Measurements from ENCODE around the gene ACOT13.
A peak's percentile ranks its signal among the peaks of the same experiment; 100 is the strongest.
"Not testable (repeated sequence)": the region's sequence is repeated elsewhere in the genome, so short reads cannot be mapped to it uniquely, and the experiment has no call there.

The ACOT13 gene

GRCh38 chr6:24649691-24650090 is 17.2 kb upstream of the ACOT13 start:
- Mint-ChIP-seq H3K4me1 (ENCODE audit: low read depth) (peaks cover 16% of the 10 kb centered on the region), H3K4me3 (no peak overlapping the region), H3K27me3 (peaks cover 12% of the 10 kb centered on the region), H3K27ac (no peak overlapping the region), H3K9me3 (no peaks in the 10 kb centered on the region), H3K36me3 (ENCODE audit: low read depth) (peaks cover 31% of the 10 kb centered on the region)

GRCh38 chr6:24650365-24650764 is 16.5 kb upstream of the ACOT13 start:
- Mint-ChIP-seq H3K9me3 (no peaks in the 10 kb centered on the region), H3K27me3 (peaks cover 5% of the 10 kb centered on the region), H3K36me3 (ENCODE audit: low read depth) (peaks cover 32% of the 10 kb centered on the region), H3K4me3 (no peak overlapping the region), H3K4me1 (ENCODE audit: low read depth) (peaks cover 14% of the 10 kb centered on the region), H3K27ac (no peak overlapping the region)

GRCh38 chr6:24655215-24655614 is 11.7 kb upstream of the ACOT13 start:
- no peaks in the 10 kb centered on the region for H3K9me3 Mint-ChIP-seq
- H3K27ac Mint-ChIP-seq = peak overlapping the region; percentile 39
- H3K4me3 Mint-ChIP-seq = no peak overlapping the region
- no peaks in the 10 kb centered on the region for H3K27me3 Mint-ChIP-seq
- H3K36me3 Mint-ChIP-seq (ENCODE audit: low read depth) = peaks cover 77% of the 10 kb centered on the region
- peaks cover 22% of the 10 kb centered on the region for H3K4me1 Mint-ChIP-seq (ENCODE audit: low read depth)

- Mint-ChIP-seq H3K27me3 (no peaks in the 10 kb centered on the region), H3K9me3 (no peaks in the 10 kb centered on the region), H3K27ac (no peak overlapping the region), H3K36me3 (ENCODE audit: low read depth) (peaks cover 81% of the 10 kb centered on the region), H3K4me3 (no peak overlapping the region), H3K4me1 (ENCODE audit: low read depth) (peaks cover 36% of the 10 kb centered on the region)
Observed at GRCh38 chr6:24658573-24659560, 8.0 kb upstream of the ACOT13 start.

- no peak overlapping the region for H3K4me3 Mint-ChIP-seq
- H3K27ac Mint-ChIP-seq = no peak overlapping the region
- peaks cover 40% of the 10 kb centered on the region for H3K4me1 Mint-ChIP-seq (ENCODE audit: low read depth)
- no peaks in the 10 kb centered on the region for H3K27me3 Mint-ChIP-seq
- no peaks in the 10 kb centered on the region for H3K9me3 Mint-ChIP-seq
- peaks cover 86% of the 10 kb centered on the region for H3K36me3 Mint-ChIP-seq (ENCODE audit: low read depth)
Observed at GRCh38 chr6:24659561-24659960, 7.3 kb upstream of the ACOT13 start.

GRCh38 chr6:24660105-24660504 is 6.8 kb upstream of the ACOT13 start:
- H3K27me3 Mint-ChIP-seq = no peaks in the 10 kb centered on the region
- no peak overlapping the region for H3K27ac Mint-ChIP-seq
- no peaks in the 10 kb centered on the region for H3K9me3 Mint-ChIP-seq
- peaks cover 45% of the 10 kb centered on the region for H3K4me1 Mint-ChIP-seq (ENCODE audit: low read depth)
- H3K36me3 Mint-ChIP-seq (ENCODE audit: low read depth) = peaks cover 92% of the 10 kb centered on the region
- no peak overlapping the region for H3K4me3 Mint-ChIP-seq

GRCh38 chr6:24661759-24662158 is 5.1 kb upstream of the ACOT13 start:
- H3K4me3 Mint-ChIP-seq, H3K27me3 Mint-ChIP-seq, H3K9me3 Mint-ChIP-seq: not testable (repeated sequence)
- H3K27ac Mint-ChIP-seq = peak overlapping the region; percentile 4
- peaks cover 89% of the 10 kb centered on the region for H3K36me3 Mint-ChIP-seq (ENCODE audit: low read depth)
- peaks cover 41% of the 10 kb centered on the region for H3K4me1 Mint-ChIP-seq (ENCODE audit: low read depth)

GRCh38 chr6:24662236-24662635 is 4.6 kb upstream of the ACOT13 start:
- Mint-ChIP-seq H3K27ac (no peak overlapping the region), H3K4me3 (no peak overlapping the region), H3K27me3 (no peaks in the 10 kb centered on the region), H3K36me3 (ENCODE audit: low read depth) (peaks cover 84% of the 10 kb centered on the region), H3K9me3 (no peaks in the 10 kb centered on the region), H3K4me1 (ENCODE audit: low read depth) (peaks cover 45% of the 10 kb centered on the region)

- H3K9me3 Mint-ChIP-seq = no peaks in the 10 kb centered on the region
- H3K4me1 Mint-ChIP-seq (ENCODE audit: low read depth) = peaks cover 54% of the 10 kb centered on the region
- H3K27me3 Mint-ChIP-seq = no peaks in the 10 kb centered on the region
- no peak overlapping the region for H3K27ac Mint-ChIP-seq
- H3K36me3 Mint-ChIP-seq (ENCODE audit: low read depth) = peaks cover 76% of the 10 kb centered on the region
- H3K4me3 Mint-ChIP-seq = no peak overlapping the region
Observed at GRCh38 chr6:24663189-24663588, 3.7 kb upstream of the ACOT13 start.

GRCh38 chr6:24664046-24664987 is 2.6 kb upstream of the ACOT13 start:
- Mint-ChIP-seq H3K4me1 (ENCODE audit: low read depth) (peaks cover 65% of the 10 kb centered on the region), H3K4me3 (peak overlapping the region; percentile 97), H3K36me3 (ENCODE audit: low read depth) (peaks cover 70% of the 10 kb centered on the region), H3K27ac (no peak overlapping the region), H3K27me3 (no peaks in the 10 kb centered on the region), H3K9me3 (no peaks in the 10 kb centered on the region)

GRCh38 chr6:24666097-24666640 is 708 bp upstream of the ACOT13 start:
- peak overlapping the region; percentile 97 for H3K4me3 Mint-ChIP-seq
- no peaks in the 10 kb centered on the region for H3K27me3 Mint-ChIP-seq
- H3K4me1 Mint-ChIP-seq (ENCODE audit: low read depth) = peaks cover 56% of the 10 kb centered on the region
- H3K27ac Mint-ChIP-seq = peak overlapping the region; percentile 95
- peaks cover 9% of the 10 kb centered on the region for H3K9me3 Mint-ChIP-seq
- peaks cover 69% of the 10 kb centered on the region for H3K36me3 Mint-ChIP-seq (ENCODE audit: low read depth)

GRCh38 chr6:24667378-24667803 is 514 bp downstream of the ACOT13 start:
- Mint-ChIP-seq H3K27ac (peak overlapping the region; percentile 95), H3K4me3 (peak overlapping the region; percentile 97), H3K9me3 (peaks cover 12% of the 10 kb centered on the region), H3K36me3 (ENCODE audit: low read depth) (peaks cover 63% of the 10 kb centered on the region), H3K4me1 (ENCODE audit: low read depth) (peaks cover 52% of the 10 kb centered on the region), H3K27me3 (no peaks in the 10 kb centered on the region)

- H3K27me3 Mint-ChIP-seq, H3K27ac Mint-ChIP-seq: not testable (repeated sequence)
- Mint-ChIP-seq H3K4me3 (peak overlapping the region; percentile 97), H3K36me3 (ENCODE audit: low read depth) (peaks cover 61% of the 10 kb centered on the region), H3K9me3 (peaks cover 12% of the 10 kb centered on the region), H3K4me1 (ENCODE audit: low read depth) (peaks cover 52% of the 10 kb centered on the region)
Observed at GRCh38 chr6:24668066-24668996, 1.5 kb downstream of the ACOT13 start.

GRCh38 chr6:24668997-24669361 is 2.1 kb downstream of the ACOT13 start:
- Mint-ChIP-seq H3K9me3 (peaks cover 12% of the 10 kb centered on the region), H3K36me3 (ENCODE audit: low read depth) (peaks cover 54% of the 10 kb centered on the region), H3K4me3 (peak overlapping the region; percentile 97), H3K4me1 (ENCODE audit: low read depth) (peaks cover 45% of the 10 kb centered on the region), H3K27me3 (no peaks in the 10 kb centered on the region), H3K27ac (no peak overlapping the region)
